Stomach (tissue), 9 donors: ENCODE measurements around the gene HLA-A. TPM values are rescaled to one million over a fixed set of nuclear protein-coding genes. Genes with fewer than 3 reads are reported as not detected.

Experiments used
- DNase-seq, 2 donors: peaks; one replicate each; pipeline versions ENCODE4 v3.0.0 to v3.0.0-alpha.2; 2013 to 2019
- H3K27ac ChIP-seq, 5 donors: fragments of 200-600 bp in 4 of 5; sonication (generic) in 4 of 5; one replicate each; pipeline ENCODE4 v1.5.1; 2013 to 2019; ENCODE audit warnings: mild to moderate bottlenecking in 1 of 5, moderate library complexity in 1 of 5
- H3K27me3 ChIP-seq, 3 donors: fragments of 200-600 bp; sonication (generic); one replicate each; pipeline ENCODE4 v1.5.1; 2017 to 2019; ENCODE audit warnings: mixed run types in 1 of 3
- H3K36me3 ChIP-seq, 4 donors: fragments of 200-600 bp; sonication (generic); 1 replicate in 3 of 4; 2 replicates in 1 of 4; pipeline ENCODE4 v1.5.1; 2016 to 2019
- H3K4me1 ChIP-seq, 4 donors: fragments of 200-600 bp; sonication (generic); one replicate each; pipeline ENCODE4 v1.5.1; 2016 to 2019
- H3K4me3 ChIP-seq, 4 donors: fragments of 200-600 bp; sonication (generic) in 3 of 4; one replicate each; pipeline ENCODE4 v1.5.1; 2016 to 2019; ENCODE audit warnings: mild to moderate bottlenecking in 1 of 4
- H3K9me3 ChIP-seq, 4 donors: fragments of 200-600 bp; sonication (generic); one replicate each; pipeline ENCODE4 v1.5.1; 2016 to 2019
- CTCF ChIP-seq, 7 experiments: fragments of 450-650 bp in 4 of 7; fragments of 200-600 bp in 3 of 7; sonication (generic) in 3 of 7; IDR thresholded peaks; one replicate each; pipeline ENCODE4 v1.5.1; 2016 to 2019; ENCODE audit warnings: antibody characterized with exemption in 7 of 7, control low read depth in 2 of 7, mild to moderate bottlenecking in 1 of 7
- EP300 ChIP-seq: sonication (generic); formaldehyde crosslinking; IDR thresholded peaks from one replicate; pipeline ENCODE4 v1.6.1; 2017; ENCODE audit warnings: antibody characterized with exemption
- POLR2A ChIP-seq, 4 donors: fragments of 450-650 bp; IDR thresholded peaks; one replicate each; pipeline ENCODE4 v1.6.1; 2016; ENCODE audit warnings: antibody characterized with exemption in 4 of 4, control low read depth in 2 of 4, mild to moderate bottlenecking in 1 of 4, moderate library complexity in 1 of 4
- POLR2AphosphoS5 ChIP-seq, 3 donors: sonication (generic); formaldehyde crosslinking; IDR thresholded peaks; one replicate each; pipeline ENCODE4 v1.6.1; 2016; ENCODE audit warnings: antibody characterized with exemption in 3 of 3
- WGBS, 5 donors: extraction: QIAGEN DNeasy Blood & Tissue Kit in 3 of 5; methylation state at CpG; one replicate each; pipeline versions ENCODE4 v1.1.5 to v1.1.7; 2013 to 2018; 5-methylcytosine and 5-hydroxymethylcytosine counted together
- intact Hi-C: fragments of 100-400 bp; cut with DNase I; formaldehyde crosslinking; loops from one replicate; pipeline ENCODE4 v1.15.1; 2023; ENCODE audit warnings: low total_unique reads
- polyA plus RNA-seq, 3 donors: library from polyadenylated mRNA; stranded (reverse); fragments of 200-250 nt; gene quantifications; one replicate each; pipeline ENCODE4 v1.2.3, GENCODE V29; 2013
- total RNA-seq, 5 donors: library from RNA; depleted of rRNA; stranded (reverse); fragments of >200 nt; gene quantifications; one replicate each; pipeline versions ENCODE4 v1.1.0 to v1.2.3, GENCODE V29; 2014 to 2016
- donor health status: healthy with polysubstance abuse.
- donor health status: Bipolar disorder and iron deficiency.
- donor health status: healthy.

HLA-A gene
- total and polyA plus RNA-seq, 8 donors: 142 to 910 (median 303) TPM

- H3K27me3 ChIP-seq: no peaks in the 10 kb centered on the region
- H3K4me1 ChIP-seq: no peaks in the 10 kb centered on the region
- no peak for DNase-seq
- no peaks in the 10 kb centered on the region for H3K9me3 ChIP-seq
- H3K27ac ChIP-seq: no peak overlapping the region
- 54 to 92% (median 78%) methylated on average over 4 of the region's 4 CpGs for WGBS, 5 donors
- intact Hi-C loops: no loop called here
- TF ChIP-seq POLR2AphosphoS5 (IDR thresholded peaks at IDR 0.05): no peak
- no peak for TF ChIP-seq EP300
- no peaks in the 10 kb centered on the region for H3K36me3 ChIP-seq
- no peak overlapping the region for H3K4me3 ChIP-seq
Observed at GRCh38 chr6:29986179-29986781, 43.9 kb downstream of the HLA-A start.

DNA sequence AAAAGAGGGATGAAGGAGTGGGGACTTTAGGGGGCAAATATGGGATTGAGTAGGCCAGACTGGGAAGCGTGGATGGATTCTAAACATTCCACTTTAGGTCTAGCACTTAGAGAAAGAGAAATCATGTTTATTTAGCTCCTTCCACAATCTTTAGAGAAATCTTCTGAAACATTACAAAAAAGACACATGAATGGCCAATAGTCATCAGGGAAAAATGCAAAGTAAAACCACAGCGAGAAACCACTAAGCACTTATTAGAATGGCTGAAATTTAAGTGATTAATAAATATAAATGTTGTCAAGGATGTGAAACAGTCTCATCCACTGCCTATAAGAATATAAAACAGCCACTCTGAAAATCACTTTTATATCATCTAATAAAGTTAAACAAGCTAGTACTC, 46.9 kb downstream of the HLA-A start:
- H3K36me3 ChIP-seq: no peaks in the 10 kb centered on the region
- H3K9me3 ChIP-seq: no peaks in the 10 kb centered on the region
- no peak overlapping the region for H3K4me3 ChIP-seq
- H3K4me1 ChIP-seq: no peaks in the 10 kb centered on the region
- no peak for TF ChIP-seq EP300
- TF ChIP-seq POLR2A (IDR thresholded peaks at IDR 0.05): no peak
- TF ChIP-seq POLR2AphosphoS5 (IDR thresholded peaks at IDR 0.05): no peak
- TF ChIP-seq CTCF (IDR thresholded peaks at IDR 0.05): no peak
- WGBS, 5 donors: 79 to 96% (median 89%) methylated on average over 2 of the region's 2 CpGs
- intact Hi-C loops: no loop called here
- DNase-seq: no peak
- H3K27ac ChIP-seq: no peak overlapping the region
- no peaks in the 10 kb centered on the region for H3K27me3 ChIP-seq

- H3K27me3 ChIP-seq: no peaks in the 10 kb centered on the region
- no peaks in the 10 kb centered on the region for H3K4me1 ChIP-seq
- no peak overlapping the region for H3K27ac ChIP-seq
- DNase-seq: no peak
- H3K4me3 ChIP-seq: no peak overlapping the region
- no peaks in the 10 kb centered on the region for H3K9me3 ChIP-seq
- H3K36me3 ChIP-seq: no peaks in the 10 kb centered on the region
- intact Hi-C loops: no loop called here
- TF ChIP-seq POLR2A (IDR thresholded peaks at IDR 0.05): no peak
- no peak for TF ChIP-seq EP300
- no peak for TF ChIP-seq POLR2AphosphoS5 (IDR thresholded peaks at IDR 0.05)
- TF ChIP-seq CTCF (IDR thresholded peaks at IDR 0.05): no peak
Observed at GRCh38 chr6:29990931-29991330, 48.6 kb downstream of the HLA-A start.

GRCh38 chr6:29992807-29993206, 50.5 kb downstream of the HLA-A start:
- DNase-seq: no peak
- H3K4me3 ChIP-seq: no peak overlapping the region
- no peak overlapping the region for H3K27ac ChIP-seq
- no peaks in the 10 kb centered on the region for H3K27me3 ChIP-seq
- H3K36me3 ChIP-seq: no peaks in the 10 kb centered on the region
- TF ChIP-seq POLR2A (IDR thresholded peaks at IDR 0.05) (no peak), POLR2AphosphoS5 (IDR thresholded peaks at IDR 0.05) (no peak), CTCF (IDR thresholded peaks at IDR 0.05) (no peak), EP300 (no peak)
- no peaks in the 10 kb centered on the region for H3K4me1 ChIP-seq
- H3K9me3 ChIP-seq: no peaks in the 10 kb centered on the region
- 63 to 80% (median 74%) methylated on average over 2 of the region's 2 CpGs for WGBS, 5 donors
- intact Hi-C loops: no loop called here

GRCh38 chr6:29994826-29995225, 52.5 kb downstream of the HLA-A start:
- 69 to 89% (median 81%) methylated on average over 5 of the region's 5 CpGs for WGBS, 5 donors
- Histone ChIP-seq H3K27me3 (no peaks in the 10 kb centered on the region), H3K36me3 (no peaks in the 10 kb centered on the region), H3K27ac (no peak overlapping the region), H3K4me3 (no peak overlapping the region), H3K9me3 (no peaks in the 10 kb centered on the region), H3K4me1 (no peaks in the 10 kb centered on the region)
- DNase-seq: no peak
- no peak for TF ChIP-seq POLR2A (IDR thresholded peaks at IDR 0.05)
- intact Hi-C loops: no loop called here
